ENCODE measurements around the gene CD2AP. TPM values are rescaled to one million over a fixed set of nuclear protein-coding genes. Genes with fewer than 3 reads are reported as not detected.
A peak's percentile ranks its signal among the peaks of the same experiment; 100 is the strongest.

CD2AP gene, protein sequence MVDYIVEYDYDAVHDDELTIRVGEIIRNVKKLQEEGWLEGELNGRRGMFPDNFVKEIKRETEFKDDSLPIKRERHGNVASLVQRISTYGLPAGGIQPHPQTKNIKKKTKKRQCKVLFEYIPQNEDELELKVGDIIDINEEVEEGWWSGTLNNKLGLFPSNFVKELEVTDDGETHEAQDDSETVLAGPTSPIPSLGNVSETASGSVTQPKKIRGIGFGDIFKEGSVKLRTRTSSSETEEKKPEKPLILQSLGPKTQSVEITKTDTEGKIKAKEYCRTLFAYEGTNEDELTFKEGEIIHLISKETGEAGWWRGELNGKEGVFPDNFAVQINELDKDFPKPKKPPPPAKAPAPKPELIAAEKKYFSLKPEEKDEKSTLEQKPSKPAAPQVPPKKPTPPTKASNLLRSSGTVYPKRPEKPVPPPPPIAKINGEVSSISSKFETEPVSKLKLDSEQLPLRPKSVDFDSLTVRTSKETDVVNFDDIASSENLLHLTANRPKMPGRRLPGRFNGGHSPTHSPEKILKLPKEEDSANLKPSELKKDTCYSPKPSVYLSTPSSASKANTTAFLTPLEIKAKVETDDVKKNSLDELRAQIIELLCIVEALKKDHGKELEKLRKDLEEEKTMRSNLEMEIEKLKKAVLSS
- 2.2 and 5.8 TPM in 2 replicates for polyA plus RNA-seq (2011; rRNA removed)
- 2.0 and 2.5 TPM in 2 replicates for polyA minus RNA-seq (2011; rRNA and poly(A)+ RNA removed)

- ChIA-PET CTCF (interaction anchor here (0.6 to 1.4 kb wide), 4 partner anchors 9 to 143 kb away, joined by 3 to 5 read pairs (median 3); no protein-coding TSS in a partner anchor), POLR2A (interaction anchor here (0.6 to 0.7 kb wide), 3 partner anchors 12 to 615 kb away, joined by 3 to 6 read pairs (median 4); no protein-coding TSS in a partner anchor)
- 0 out of 2 replicates have a peak, but pooled peaks have one; percentile 3 for TF ChIP-seq CTCF (IDR thresholded peaks at IDR 0.05; ENCODE audit: insufficient read depth, low read depth, low read length)
- H3K36me3 ChIP-seq (ENCODE audit: control insufficient read depth, insufficient read depth, low read length) = no peaks in the 10 kb centered on the region
- H3K27me3 ChIP-seq (ENCODE audit: control insufficient read depth, insufficient read depth, low read length) = no peaks in the 10 kb centered on the region
- H3K4me3 ChIP-seq (ENCODE audit: low read depth, low read length) = peak within 1 kb of the TSS; percentile 93
- DNase-seq (ENCODE audit: low read depth) = no peak
Measured at GRCh38 chr6:47477497-47478232, at the start of gene CD2AP. TSS of gene CD2AP (plus strand) at chr6:47477789. CDS start at chr6:47478245, 456 bp downstream.

DNA sequence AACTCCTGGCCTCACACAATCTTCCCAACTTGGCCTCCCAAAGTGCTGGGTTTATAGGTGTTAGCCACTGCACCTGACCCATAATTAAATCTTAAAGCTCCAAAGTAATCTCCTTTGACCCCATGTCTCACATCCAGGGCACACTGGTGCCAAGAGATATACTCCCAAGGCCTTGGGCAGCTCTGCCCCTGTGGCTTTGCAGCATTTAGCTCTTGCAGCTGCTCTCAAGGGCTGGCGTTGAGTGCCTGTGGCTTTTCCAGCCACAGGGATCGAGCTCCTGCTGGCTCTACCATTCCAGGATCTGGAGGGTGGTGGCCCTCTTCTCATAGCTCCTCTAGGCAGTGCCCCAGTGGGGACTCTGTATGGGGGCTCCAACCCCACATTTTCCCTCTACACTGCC, 49.3 kb upstream of the CD2AP start:
- H3K36me3 ChIP-seq (ENCODE audit: control insufficient read depth, insufficient read depth, low read length) = no peaks in the 10 kb centered on the region
- H3K27me3 ChIP-seq (ENCODE audit: control insufficient read depth, insufficient read depth, low read length) = no peaks in the 10 kb centered on the region
- H3K4me3 ChIP-seq (ENCODE audit: low read depth, low read length) = no peak overlapping the region
- no peak for DNase-seq (ENCODE audit: low read depth)
- ChIA-PET POLR2A (no interaction called here), CTCF (no interaction called here)
- TF ChIP-seq CTCF (IDR thresholded peaks at IDR 0.05; ENCODE audit: insufficient read depth, low read depth, low read length) = no peak

DNA sequence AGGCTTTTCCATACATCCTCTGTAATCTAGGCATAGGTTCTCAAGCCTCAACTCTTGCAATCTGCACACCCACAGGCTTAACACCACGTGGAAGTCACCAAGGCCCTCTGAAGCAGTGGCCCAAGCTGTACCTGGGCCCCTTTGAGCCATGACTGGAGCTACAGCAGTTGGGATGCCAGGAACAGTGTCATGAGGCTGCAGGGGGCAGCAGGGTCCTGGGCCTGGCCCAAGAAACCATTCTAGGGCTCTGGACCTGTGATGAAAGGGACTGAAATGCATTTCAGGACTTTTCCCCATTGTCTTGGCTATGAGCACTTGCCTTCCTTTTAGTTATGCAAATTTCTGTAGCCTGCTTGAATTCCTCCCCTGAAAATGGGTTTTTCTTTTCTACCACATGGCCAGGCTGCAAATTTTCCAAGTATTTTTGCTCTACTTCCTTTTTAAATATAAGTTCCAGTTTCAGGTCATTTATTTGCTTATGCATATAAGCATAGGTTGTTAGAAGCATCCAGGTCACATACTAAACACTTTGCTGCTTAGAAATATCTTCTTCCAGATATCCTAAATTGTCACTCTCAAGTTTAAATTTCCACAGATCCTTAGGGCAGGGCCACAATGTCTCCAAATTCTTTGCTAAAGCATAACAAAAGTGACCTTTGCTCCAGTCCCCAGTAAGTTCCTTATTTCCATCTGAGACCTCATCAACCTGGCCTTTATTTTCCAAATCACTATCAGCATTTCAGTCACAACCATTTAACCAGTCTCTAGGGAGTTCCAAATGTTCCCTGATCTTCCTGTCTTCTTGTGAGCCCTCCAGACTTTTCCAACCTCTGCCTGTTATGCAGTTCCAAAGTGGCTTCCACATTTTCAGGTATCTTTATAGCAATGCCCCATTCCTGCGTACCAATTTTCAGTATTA, 48.6 kb upstream of the CD2AP start:
- CTCF ChIA-PET = no interaction called here
- no peak overlapping the region for H3K4me3 ChIP-seq (ENCODE audit: low read depth, low read length)
- DNase-seq (ENCODE audit: low read depth) = no peak
- H3K27me3 ChIP-seq (ENCODE audit: control insufficient read depth, insufficient read depth, low read length) = no peaks in the 10 kb centered on the region
- POLR2A ChIA-PET = no interaction called here
- no peak for TF ChIP-seq CTCF (IDR thresholded peaks at IDR 0.05; ENCODE audit: insufficient read depth, low read depth, low read length)
- H3K36me3 ChIP-seq (ENCODE audit: control insufficient read depth, insufficient read depth, low read length) = no peaks in the 10 kb centered on the region

DNA sequence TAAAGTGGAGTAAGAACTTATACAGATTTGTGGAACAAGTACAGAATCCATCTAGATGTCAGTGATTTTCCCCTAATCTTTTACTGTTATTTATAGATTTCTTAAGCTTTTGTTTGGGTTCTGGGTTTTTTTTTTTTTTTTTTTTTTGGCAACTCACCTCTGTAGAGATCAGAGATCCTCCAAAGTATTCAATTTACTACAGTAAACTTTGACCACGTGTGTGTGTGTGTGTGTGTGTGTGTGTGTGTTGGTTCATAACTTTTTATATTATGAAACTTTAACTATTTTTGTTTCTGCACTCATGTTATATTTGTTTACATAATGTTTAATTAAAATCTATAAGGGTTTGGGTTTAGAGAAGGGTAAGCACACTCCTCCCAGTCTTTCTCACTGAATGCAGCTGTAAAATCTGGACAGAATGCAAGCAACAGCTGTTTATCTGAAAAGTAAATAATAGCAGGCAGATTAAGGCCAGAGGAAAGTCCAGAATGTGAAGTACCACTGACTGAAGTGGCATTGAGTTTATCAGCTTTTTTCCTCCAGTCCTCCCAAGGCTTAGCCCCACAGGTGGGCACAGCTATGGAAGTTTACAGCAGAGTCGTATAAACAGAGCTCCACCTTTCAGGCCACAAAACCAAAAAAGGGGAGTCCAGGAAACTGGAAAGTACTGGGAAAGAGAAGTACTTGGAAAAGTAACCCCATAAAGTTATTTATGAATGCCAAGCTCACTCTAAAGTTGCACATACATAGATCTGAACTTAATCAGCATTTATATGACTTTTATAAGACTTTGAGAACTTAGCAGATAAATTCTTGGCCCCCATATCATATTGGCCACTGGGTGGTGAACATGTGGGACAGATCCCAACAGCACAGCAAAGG, 43.0 kb upstream of the CD2AP start:
- no peak for TF ChIP-seq CTCF (IDR thresholded peaks at IDR 0.05; ENCODE audit: insufficient read depth, low read depth, low read length)
- Histone ChIP-seq H3K36me3 (ENCODE audit: control insufficient read depth, insufficient read depth, low read length) (no peaks in the 10 kb centered on the region), H3K4me3 (ENCODE audit: low read depth, low read length) (no peak overlapping the region), H3K27me3 (ENCODE audit: control insufficient read depth, insufficient read depth, low read length) (no peaks in the 10 kb centered on the region)
- CTCF ChIA-PET = interaction anchor here (0.6 kb wide), 1 partner anchor 186 kb away, joined by 4 read pairs; no protein-coding TSS in a partner anchor
- POLR2A ChIA-PET = no interaction called here
- no peak for DNase-seq (ENCODE audit: low read depth)

Measured in BJ (cell line).